ENCODE results near the gene INPP5A.

DNA sequence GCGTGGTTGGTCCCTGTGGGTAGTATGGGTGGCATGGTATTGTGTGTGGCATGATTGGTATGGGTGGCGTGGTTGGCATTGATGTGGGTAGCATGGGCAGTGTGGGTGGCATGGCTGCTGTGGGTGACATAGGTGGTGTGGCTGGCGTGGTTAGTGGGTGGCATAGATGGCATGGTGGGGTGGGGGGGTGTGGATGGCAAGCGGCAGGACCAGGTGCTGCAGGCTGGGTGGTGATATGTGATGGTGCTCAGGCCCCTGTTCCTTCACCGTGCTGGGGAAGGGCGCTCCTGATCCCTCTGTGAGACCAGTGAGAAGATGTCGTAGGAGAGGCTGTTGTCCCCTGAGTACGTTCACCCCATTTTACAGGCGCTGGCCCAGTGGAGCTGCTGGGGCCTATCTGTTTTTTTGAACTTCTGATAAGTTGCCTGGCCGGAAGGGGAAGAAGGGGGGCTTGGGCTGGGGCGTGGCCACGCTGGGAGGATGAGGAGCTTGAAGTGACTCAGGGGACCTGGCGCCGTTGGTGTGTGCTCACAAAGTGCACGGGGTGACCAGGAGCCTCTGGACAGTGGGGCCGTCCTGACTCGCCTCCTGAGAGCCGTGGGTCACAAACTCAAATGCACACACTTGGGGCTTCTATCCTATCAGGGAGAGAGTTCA, 17.5 kb downstream of the INPP5A start:
- TF ChIP-seq POLR2A (IDR thresholded peaks at IDR 0.05): no peak
- TF ChIP-seq POLR2AphosphoS5 (IDR thresholded peaks at IDR 0.05): no peak
- TF ChIP-seq, protein P1, sequence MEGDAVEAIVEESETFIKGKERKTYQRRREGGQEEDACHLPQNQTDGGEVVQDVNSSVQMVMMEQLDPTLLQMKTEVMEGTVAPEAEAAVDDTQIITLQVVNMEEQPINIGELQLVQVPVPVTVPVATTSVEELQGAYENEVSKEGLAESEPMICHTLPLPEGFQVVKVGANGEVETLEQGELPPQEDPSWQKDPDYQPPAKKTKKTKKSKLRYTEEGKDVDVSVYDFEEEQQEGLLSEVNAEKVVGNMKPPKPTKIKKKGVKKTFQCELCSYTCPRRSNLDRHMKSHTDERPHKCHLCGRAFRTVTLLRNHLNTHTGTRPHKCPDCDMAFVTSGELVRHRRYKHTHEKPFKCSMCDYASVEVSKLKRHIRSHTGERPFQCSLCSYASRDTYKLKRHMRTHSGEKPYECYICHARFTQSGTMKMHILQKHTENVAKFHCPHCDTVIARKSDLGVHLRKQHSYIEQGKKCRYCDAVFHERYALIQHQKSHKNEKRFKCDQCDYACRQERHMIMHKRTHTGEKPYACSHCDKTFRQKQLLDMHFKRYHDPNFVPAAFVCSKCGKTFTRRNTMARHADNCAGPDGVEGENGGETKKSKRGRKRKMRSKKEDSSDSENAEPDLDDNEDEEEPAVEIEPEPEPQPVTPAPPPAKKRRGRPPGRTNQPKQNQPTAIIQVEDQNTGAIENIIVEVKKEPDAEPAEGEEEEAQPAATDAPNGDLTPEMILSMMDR (IDR thresholded peaks at IDR 0.05): no peak

Data from transverse colon (tissue), 4 donors.